GM23248 (cell line): Measurements from ENCODE around the gene TMEM89. TPM values are rescaled to one million over a fixed set of nuclear protein-coding genes. Genes with fewer than 3 reads are reported as not detected.

ENCODE experiments used
- DNase-seq: peaks from one replicate; pipeline ENCODE4 v3.0.0-alpha.2; 2015
- H2AFZ ChIP-seq: fragments of 200-600 bp; sonication (generic); 2 replicates; pipeline ENCODE4 v1.6.1; 2016; ENCODE audit warnings: antibody characterized with exemption
- H3F3A ChIP-seq: fragments of 200-600 bp; sonication (generic); 2 replicates; pipeline ENCODE4 v1.6.1; 2016; ENCODE audit warnings: mild to moderate bottlenecking, antibody characterized with exemption, mixed run types; ENCODE audit not compliant: insufficient read depth
- H3K27ac ChIP-seq: fragments of 200-600 bp; sonication (generic); 2 replicates; pipeline ENCODE4 v1.5.1; 2016; ENCODE audit warnings: mild to moderate bottlenecking
- H3K27me3 ChIP-seq: fragments of 200-600 bp; sonication (generic); replicated peaks from 2 replicates; pipeline ENCODE4 v1.6.1; 2016; ENCODE audit warnings: mild to moderate bottlenecking; ENCODE audit not compliant: insufficient read depth
- H3K36me3 ChIP-seq: fragments of 200-600 bp; sonication (generic); 2 replicates; pipeline ENCODE4 v1.6.1; 2016; ENCODE audit warnings: low read depth, mild to moderate bottlenecking
- H3K4me1 ChIP-seq: fragments of 200-600 bp; sonication (generic); 2 replicates; pipeline ENCODE4 v1.6.1; 2016; ENCODE audit warnings: mild to moderate bottlenecking; ENCODE audit not compliant: insufficient read depth
- H3K4me2 ChIP-seq: fragments of 200-600 bp; sonication (generic); one replicate; pipeline ENCODE4 v1.6.1; 2016; ENCODE audit warnings: mild to moderate bottlenecking; ENCODE audit not compliant: unreplicated experiment
- H3K4me3 ChIP-seq: fragments of 200-600 bp; sonication (generic); 2 replicates; pipeline ENCODE4 v1.5.1; 2016; ENCODE audit warnings: mild to moderate bottlenecking
- H3K79me2 ChIP-seq: fragments of 200-600 bp; sonication (generic); 2 replicates; pipeline ENCODE4 v1.6.1; 2016; ENCODE audit warnings: mild to moderate bottlenecking; ENCODE audit not compliant: insufficient read depth
- H3K9ac ChIP-seq: fragments of 200-600 bp; sonication (generic); 2 replicates; pipeline ENCODE4 v1.6.1; 2016; ENCODE audit warnings: mild to moderate bottlenecking
- H3K9me2 ChIP-seq: fragments of 200-600 bp; sonication (generic); 2 replicates; pipeline ENCODE4 v1.6.1; 2016; ENCODE audit warnings: mixed run types, mild to moderate bottlenecking, moderate library complexity; ENCODE audit not compliant: insufficient read depth
- H3K9me3 ChIP-seq: fragments of 200-600 bp; sonication (generic); one replicate; pipeline ENCODE4 v1.6.1; 2017; ENCODE audit warnings: low read depth
- H4K20me1 ChIP-seq: fragments of 200-600 bp; sonication (generic); 2 replicates; pipeline ENCODE4 v1.6.0; 2016; ENCODE audit not compliant: insufficient read depth
- EZH2 ChIP-seq: fragments of 200-600 bp; sonication (generic); IDR thresholded peaks from 2 replicates; pipeline ENCODE4 v1.6.1; 2018; ENCODE audit warnings: antibody characterized with exemption, mild to moderate bottlenecking; ENCODE audit not compliant: insufficient read depth, poor library complexity, severe bottlenecking
- EZH2phosphoT487 ChIP-seq: fragments of 200-600 bp; sonication (generic); IDR thresholded peaks from 2 replicates; pipeline ENCODE4 v1.6.1; 2018; ENCODE audit warnings: antibody characterized with exemption, moderate library complexity, mild to moderate bottlenecking, low read depth; ENCODE audit not compliant: insufficient read depth
- WGBS, 2 experiments: methylation state at CpG; one replicate each; pipeline ENCODE4 v1.1.6; 2015 to 2017; ENCODE audit warnings: low lambda C conversion rate in 2 of 2, low coverage in 1 of 2; ENCODE audit errors: missing lambda C conversion rate in 2 of 2; 5-methylcytosine and 5-hydroxymethylcytosine counted together
- in situ Hi-C: fragments of 300-500 bp; cut with MboI; formaldehyde crosslinking; loops from 2 replicates; pipeline ENCODE4 v1.15.0; 2020
- polyA plus RNA-seq: library from polyadenylated mRNA; unstranded; fragments of >200 nt; fragmentation: Nextera tagmentation; extraction: Ambion mirVana; gene quantifications from 2 replicates; pipeline ENCODE4 v1.2.1, GENCODE V29; 2016
- total RNA-seq: library from RNA; depleted of rRNA; stranded (reverse); fragments of >200 nt; shearing (Covaris generic); gene quantifications from 2 replicates; pipeline ENCODE4 v1.2.3, GENCODE V29; 2014

TMEM89 gene
- total and polyA plus RNA-seq, 2 experiments from 2014 or later: not detected

- in situ Hi-C loops: no loop called here
- H2AFZ ChIP-seq: no peak overlapping the region
- no peaks in the 10 kb centered on the region for H3K79me2 ChIP-seq
- no peak for DNase-seq
- WGBS, 2 experiments: 96 to 97% methylated on average over 7 to 15 of the region's 15 CpGs
- H3K27ac ChIP-seq: no peak overlapping the region
- no peaks in the 10 kb centered on the region for H4K20me1 ChIP-seq
- TF ChIP-seq EZH2phosphoT487 (no peak), EZH2 (no peak)
- no peaks in the 10 kb centered on the region for H3F3A ChIP-seq
- no peaks in the 10 kb centered on the region for H3K4me1 ChIP-seq
- no peak overlapping the region for H3K9ac ChIP-seq
- H3K4me2 ChIP-seq: no peak overlapping the region
- H3K9me2 ChIP-seq: no peaks in the 10 kb centered on the region
- no peaks in the 10 kb centered on the region for H3K36me3 ChIP-seq
- H3K27me3 ChIP-seq: no peaks in the 10 kb centered on the region
- H3K4me3 ChIP-seq: no peak overlapping the region
- H3K9me3 ChIP-seq: no peaks in the 10 kb centered on the region
Observed at GRCh38 chr3:48588230-48588629, 33.3 kb downstream of the TMEM89 start.

DNA sequence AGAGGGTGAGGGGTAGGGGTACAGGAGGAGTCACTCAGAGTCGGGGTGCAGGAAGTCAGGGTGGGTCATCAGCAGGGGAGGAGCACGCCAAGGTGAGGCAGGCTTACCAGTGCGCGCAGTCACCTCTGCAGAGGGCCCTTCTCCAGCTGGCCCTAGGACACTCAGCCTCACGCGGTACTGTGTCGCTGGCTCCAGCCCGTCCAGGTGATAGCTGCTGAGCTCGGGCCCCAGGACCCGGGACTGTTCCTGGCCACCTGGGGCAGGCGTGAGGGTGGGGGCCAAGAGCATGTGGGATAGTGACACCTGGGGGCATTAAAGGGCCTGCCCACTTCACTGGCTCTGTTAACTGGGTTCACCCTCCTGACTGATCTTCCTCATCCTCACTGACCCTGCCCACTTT is 33.9 kb downstream of the TMEM89 start:
- Histone ChIP-seq H3K27me3 (no peaks in the 10 kb centered on the region), H3F3A (no peaks in the 10 kb centered on the region), H2AFZ (no peak overlapping the region), H3K4me1 (no peaks in the 10 kb centered on the region), H3K79me2 (no peaks in the 10 kb centered on the region), H3K36me3 (no peaks in the 10 kb centered on the region), H4K20me1 (no peaks in the 10 kb centered on the region), H3K4me2 (no peak overlapping the region), H3K27ac (no peak overlapping the region), H3K9ac (no peak overlapping the region), H3K9me3 (no peaks in the 10 kb centered on the region), H3K9me2 (no peaks in the 10 kb centered on the region), H3K4me3 (no peak overlapping the region)
- in situ Hi-C loops: no loop called here
- DNase-seq: no peak
- WGBS, 2 experiments: 92% methylated on average over 10 to 11 of the region's 11 CpGs
- TF ChIP-seq EZH2: no peak
- TF ChIP-seq EZH2phosphoT487: no peak

DNA sequence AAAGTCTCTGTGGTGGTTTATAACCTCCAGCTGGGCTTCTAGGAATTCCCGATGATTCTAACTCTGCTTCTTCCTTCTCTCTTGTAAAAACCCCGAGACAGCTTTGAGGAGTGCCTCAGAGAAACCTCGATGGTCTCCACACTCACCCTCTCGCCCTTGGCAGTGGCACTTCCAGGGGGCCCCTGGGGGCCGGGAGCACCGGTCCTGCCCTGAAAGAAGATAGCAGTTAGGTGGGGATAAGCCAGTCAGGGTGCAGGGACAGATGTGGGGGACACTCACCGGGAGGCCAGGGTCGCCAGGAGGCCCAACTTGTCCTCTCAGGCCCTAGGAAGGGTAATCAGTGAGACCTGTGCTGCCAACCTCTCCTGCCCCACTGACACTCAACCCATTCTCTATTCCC is 36.2 kb downstream of the TMEM89 start:
- no peaks in the 10 kb centered on the region for H3K79me2 ChIP-seq
- H3K9ac ChIP-seq: no peak overlapping the region
- no peaks in the 10 kb centered on the region for H3K4me1 ChIP-seq
- H3F3A ChIP-seq: no peaks in the 10 kb centered on the region
- in situ Hi-C loops: no loop called here
- H3K4me2 ChIP-seq: no peak overlapping the region
- H3K4me3 ChIP-seq: no peak overlapping the region
- no peaks in the 10 kb centered on the region for H3K36me3 ChIP-seq
- DNase-seq: no peak
- H4K20me1 ChIP-seq: no peaks in the 10 kb centered on the region
- H3K9me2 ChIP-seq: no peaks in the 10 kb centered on the region
- 75 to 80% methylated on average over 8 of the region's 8 CpGs for WGBS, 2 experiments
- no peaks in the 10 kb centered on the region for H3K9me3 ChIP-seq
- no peak for TF ChIP-seq EZH2phosphoT487
- no peak for TF ChIP-seq EZH2
- H3K27me3 ChIP-seq: no peaks in the 10 kb centered on the region
- no peak overlapping the region for H2AFZ ChIP-seq
- no peak overlapping the region for H3K27ac ChIP-seq

- no peak overlapping the region for H3K4me3 ChIP-seq
- H3K36me3 ChIP-seq: no peaks in the 10 kb centered on the region
- no peaks in the 10 kb centered on the region for H3K4me1 ChIP-seq
- H3K9ac ChIP-seq: no peak overlapping the region
- H3K79me2 ChIP-seq: no peaks in the 10 kb centered on the region
- WGBS, 2 experiments: 86 to 92% methylated on average over 9 of the region's 9 CpGs
- DNase-seq: no peak
- TF ChIP-seq EZH2 (no peak), EZH2phosphoT487 (no peak)
- H3K27me3 ChIP-seq: no peaks in the 10 kb centered on the region
- H3K9me3 ChIP-seq: no peaks in the 10 kb centered on the region
- no peaks in the 10 kb centered on the region for H3F3A ChIP-seq
- no peaks in the 10 kb centered on the region for H3K9me2 ChIP-seq
- H3K4me2 ChIP-seq: no peak overlapping the region
- no peaks in the 10 kb centered on the region for H4K20me1 ChIP-seq
- no peak overlapping the region for H3K27ac ChIP-seq
- no peak overlapping the region for H2AFZ ChIP-seq
- in situ Hi-C loops: no loop called here
Observed at GRCh38 chr3:48584836-48585235, 36.7 kb downstream of the TMEM89 start.
